ENCODE results near the gene RAMP1. TPM values are rescaled to one million over a fixed set of nuclear protein-coding genes. Genes with fewer than 3 reads are reported as not detected.

The RAMP1 gene
- total and polyA plus RNA-seq, 9 of the 15 experiments (the other 6 are each of a cell fraction or from before 2014, with no cell fraction given) = 0.72 to 0.77 TPM; not detected in 7

GRCh38 chr2:237879991-237880560 lies 20.7 kb downstream of the RAMP1 start:
- ATAC-seq (no peak), FAIRE-seq (no peak), DNase-seq (ENCODE audit: extremely low read depth in 1 of 4, low spot score in 3 of 4) (no peak)
- Histone ChIP-seq H4K20me1 (replicated peaks; ENCODE audit: control insufficient read depth, insufficient read depth, low read length) (no peaks in the 10 kb centered on the region), H3K4me3 (no peak overlapping the region), H3K9ac (ENCODE audit: insufficient read depth in 1 of 2, low read depth in 2 of 2, low read length in 2 of 2) (no peak overlapping the region), H3K4me1 (replicated peaks in 1 of 2; ENCODE audit: control insufficient read depth in 2 of 2, insufficient read depth in 2 of 2, low read length in 2 of 2) (peaks cover 0 to 10% of the 10 kb centered on the region in 2 experiments; a peak in 2 of 5 replicates), H3K9me1 (ENCODE audit: control insufficient read depth, insufficient read depth, low read length) (no peaks in the 10 kb centered on the region), H3K27ac (ENCODE audit: extremely low read depth, low read depth, low read length) (no peak overlapping the region), H3K79me2 (ENCODE audit: control insufficient read depth, insufficient read depth, low read length) (no peaks in the 10 kb centered on the region), H3K27me3 (ENCODE audit: control insufficient read depth in 2 of 2, insufficient read depth in 2 of 2, low read length in 2 of 2) (peaks cover 3 to 53% of the 10 kb centered on the region in 2 experiments; a peak in 3 of 5 replicates), H2AFZ (ENCODE audit: low read depth, low read length) (no peak overlapping the region), H3K4me2 (ENCODE audit: insufficient read depth, low read length) (no peak overlapping the region), H3K36me3 (ENCODE audit: control insufficient read depth, insufficient read depth, low read length) (no peaks in the 10 kb centered on the region), H3K9me3 (replicated peaks; ENCODE audit: control insufficient read depth, insufficient read depth, low read depth, low read length) (no peaks in the 10 kb centered on the region)
- intact Hi-C loops (cut with micrococcal nuclease) (no loop called here), in situ Hi-C loops (cut with MboI) (no loop called here)
- 18% methylated on average over 11 of the region's 12 CpGs for WGBS (ENCODE audit: insufficient coverage, low coverage, missing lambda C conversion rate)
- ChIA-PET POLR2A (interaction anchor here (0.7 kb wide), 1 partner anchor 97 kb away, joined by 3 read pairs; no protein-coding TSS in a partner anchor), CTCF (ENCODE audit: low intra/inter-chr PET ratio) (no interaction called here)
- BruUV-seq (replicated peaks) = no TSS peak
- TF ChIP-seq, protein P1, sequence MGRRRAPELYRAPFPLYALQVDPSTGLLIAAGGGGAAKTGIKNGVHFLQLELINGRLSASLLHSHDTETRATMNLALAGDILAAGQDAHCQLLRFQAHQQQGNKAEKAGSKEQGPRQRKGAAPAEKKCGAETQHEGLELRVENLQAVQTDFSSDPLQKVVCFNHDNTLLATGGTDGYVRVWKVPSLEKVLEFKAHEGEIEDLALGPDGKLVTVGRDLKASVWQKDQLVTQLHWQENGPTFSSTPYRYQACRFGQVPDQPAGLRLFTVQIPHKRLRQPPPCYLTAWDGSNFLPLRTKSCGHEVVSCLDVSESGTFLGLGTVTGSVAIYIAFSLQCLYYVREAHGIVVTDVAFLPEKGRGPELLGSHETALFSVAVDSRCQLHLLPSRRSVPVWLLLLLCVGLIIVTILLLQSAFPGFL (CRISPR knock-in tag; IDR thresholded peaks at IDR 0.05) = no peak
- no peak for TF ChIP-seq HDAC1 (IDR thresholded peaks at IDR 0.05)
- TF ChIP-seq IRF2 (CRISPR knock-in tag; IDR thresholded peaks at IDR 0.05) = no peak
- TF ChIP-seq MYNN (IDR thresholded peaks at IDR 0.05) = no peak
- no peak for TF ChIP-seq MYNN (CRISPR knock-in tag; IDR thresholded peaks at IDR 0.05)
- TF ChIP-seq, protein P2, sequence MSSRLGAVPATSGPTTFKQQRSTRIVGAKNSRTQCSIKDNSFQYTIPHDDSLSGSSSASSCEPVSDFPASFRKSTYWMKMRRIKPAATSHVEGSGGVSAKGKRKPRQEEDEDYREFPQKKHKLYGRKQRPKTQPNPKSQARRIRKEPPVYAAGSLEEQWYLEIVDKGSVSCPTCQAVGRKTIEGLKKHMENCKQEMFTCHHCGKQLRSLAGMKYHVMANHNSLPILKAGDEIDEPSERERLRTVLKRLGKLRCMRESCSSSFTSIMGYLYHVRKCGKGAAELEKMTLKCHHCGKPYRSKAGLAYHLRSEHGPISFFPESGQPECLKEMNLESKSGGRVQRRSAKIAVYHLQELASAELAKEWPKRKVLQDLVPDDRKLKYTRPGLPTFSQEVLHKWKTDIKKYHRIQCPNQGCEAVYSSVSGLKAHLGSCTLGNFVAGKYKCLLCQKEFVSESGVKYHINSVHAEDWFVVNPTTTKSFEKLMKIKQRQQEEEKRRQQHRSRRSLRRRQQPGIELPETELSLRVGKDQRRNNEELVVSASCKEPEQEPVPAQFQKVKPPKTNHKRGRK (tag; IDR thresholded peaks at IDR 0.05) = no peak
- TF ChIP-seq ZNF395 (CRISPR knock-in tag; IDR thresholded peaks at IDR 0.05) = no peak
- TF ChIP-seq HMGXB4 (CRISPR knock-in tag; IDR thresholded peaks at IDR 0.05) = no peak
- no peak for TF ChIP-seq HMG20A (CRISPR knock-in tag; conservative IDR thresholded peaks at IDR 0.05)
- TF ChIP-seq JUND (IDR thresholded peaks at IDR 0.05; ENCODE audit: borderline replicate concordance, low read depth, low read length) = no peak
- no peak for TF ChIP-seq JUND (tag; IDR thresholded peaks at IDR 0.05; ENCODE audit: borderline replicate concordance, low read depth, low read length)
- no peak for TF ChIP-seq NCOA4 (IDR thresholded peaks at IDR 0.05; ENCODE audit: partially characterized antibody)
- TF ChIP-seq MECOM (CRISPR knock-in tag; IDR thresholded peaks at IDR 0.05) = no peak
- TF ChIP-seq ILK (tag; IDR thresholded peaks at IDR 0.05; ENCODE audit: borderline replicate concordance, low read depth) = no peak
